Gastroesophageal sphincter (tissue), 3 donors: ENCODE data around the gene ECPAS.

Experiments
- CTCF ChIP-seq, 4 experiments: fragments of 200-600 bp in 2 of 4; fragments of 450-650 bp in 2 of 4; sonication (generic) in 1 of 4; IDR thresholded peaks; one replicate each; pipeline ENCODE4 v1.5.1; 2017 to 2019; ENCODE audit warnings: antibody characterized with exemption in 4 of 4, mild to moderate bottlenecking in 2 of 4, moderate library complexity in 2 of 4
- EP300 ChIP-seq: sonication (generic); formaldehyde crosslinking; IDR thresholded peaks from one replicate; pipeline ENCODE4 v1.6.1; 2017; ENCODE audit warnings: antibody characterized with exemption, mild to moderate bottlenecking

DNA sequence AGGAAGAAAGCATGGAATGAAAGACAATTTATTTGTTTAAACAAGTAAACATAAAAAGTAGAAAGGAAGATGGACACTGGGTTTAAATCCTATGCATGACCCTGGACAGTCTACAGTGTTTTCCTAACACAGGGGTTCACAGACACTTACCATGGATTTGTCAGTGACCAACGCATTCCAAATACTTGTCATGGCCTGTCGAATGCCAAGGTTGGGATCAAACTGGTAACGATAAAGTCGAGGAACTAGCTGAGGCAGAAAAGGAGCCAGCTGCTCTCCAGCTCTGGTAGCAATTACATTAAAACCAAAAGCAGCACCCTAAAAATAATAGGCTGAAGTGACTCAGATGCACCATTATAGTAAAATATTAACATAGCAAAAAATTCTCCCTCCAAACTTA, 94.8 kb downstream of the ECPAS start:
- TF ChIP-seq EP300 (no peak), CTCF (IDR thresholded peaks at IDR 0.05) (no peak)
